Activated T-cell treated with anti-CD3 and anti-CD28 coated beads for 48 hours (primary cell): ENCODE data around the gene AK8.

Source experiments
- DNase-seq: peaks from one replicate; pipeline ENCODE4 v3.0.0-alpha.2; 2020; ENCODE audit warnings: low read depth

AK8 gene

GRCh38 chr9:132770770-132771310 lies 107.2 kb downstream of the AK8 start:
- no peak for DNase-seq

GRCh38 chr9:132769906-132770769 lies 107.9 kb downstream of the AK8 start:
- peak; percentile 58 for DNase-seq

DNA sequence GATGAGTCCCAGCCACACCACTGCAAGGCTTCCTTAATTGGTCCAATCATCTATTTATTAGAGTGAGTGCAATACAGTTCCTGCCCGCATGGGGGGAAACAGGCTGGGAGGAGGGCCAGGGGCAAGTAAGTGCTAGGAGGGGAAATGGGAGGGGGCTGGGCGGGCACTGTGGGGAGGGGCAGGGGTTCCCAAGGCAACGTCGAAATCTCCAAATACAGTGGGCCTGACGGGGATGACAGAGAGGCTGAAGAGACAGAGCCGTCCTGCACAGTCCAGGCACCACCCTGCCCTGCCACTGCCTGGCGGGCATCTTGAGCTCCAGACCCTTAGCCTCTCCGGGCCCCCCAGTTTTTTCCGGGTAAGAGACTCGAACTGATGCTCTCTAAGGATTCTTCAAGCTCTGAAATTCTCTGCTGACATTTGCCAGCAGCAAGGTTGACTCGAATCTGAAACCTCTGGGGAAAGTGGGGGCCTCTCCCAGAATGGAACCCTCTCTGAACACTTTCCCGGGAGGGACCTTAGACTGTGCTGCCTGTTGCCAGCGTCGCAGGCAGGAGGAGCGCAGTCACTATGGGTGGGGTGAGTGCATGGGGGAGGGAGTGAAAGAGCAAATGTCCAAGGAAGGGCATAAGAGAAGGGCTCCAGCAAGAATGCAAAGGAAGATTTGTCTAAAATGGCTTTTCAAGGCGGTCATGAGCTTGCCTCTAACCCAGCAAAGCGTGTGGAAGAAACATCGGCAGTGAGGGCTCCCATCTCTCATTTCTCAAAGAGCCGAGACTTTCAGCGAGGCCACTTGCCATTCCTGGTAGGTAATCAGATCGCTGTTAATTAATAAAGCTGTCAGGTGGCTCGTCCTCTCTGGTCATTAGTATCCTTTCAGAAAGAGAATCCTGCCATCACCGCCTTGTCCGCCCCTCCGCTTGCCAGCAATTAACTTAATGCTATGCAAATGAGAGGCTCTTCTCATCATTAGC lies 108.9 kb downstream of the AK8 start:
- DNase-seq: peak; percentile 45

- DNase-seq: no peak
Observed at GRCh38 chr9:132763574-132763973, 114.5 kb downstream of the AK8 start.

- DNase-seq: no peak
Observed at GRCh38 chr9:132762896-132763295, 115.2 kb downstream of the AK8 start.

DNA sequence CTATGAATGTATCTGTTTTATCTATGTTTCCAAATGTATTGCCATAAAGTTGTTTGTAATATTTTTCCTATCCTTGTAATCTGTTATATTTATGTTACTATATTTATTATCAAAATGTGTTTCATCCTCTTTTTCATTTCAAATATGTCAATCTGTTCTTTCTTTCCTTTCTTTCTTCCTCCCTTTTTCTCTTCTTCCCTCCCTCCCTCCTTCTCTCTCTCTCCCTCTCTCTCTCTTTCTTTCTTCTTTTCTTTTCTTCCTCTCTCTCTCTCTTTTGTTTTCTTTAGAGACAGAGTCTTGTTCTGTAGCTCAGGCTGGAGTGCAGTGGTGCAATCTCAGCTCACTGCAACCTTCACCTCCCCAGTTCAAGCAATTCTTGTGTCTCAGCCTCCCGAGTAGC lies 116.5 kb downstream of the AK8 start:
- no peak for DNase-seq

DNA sequence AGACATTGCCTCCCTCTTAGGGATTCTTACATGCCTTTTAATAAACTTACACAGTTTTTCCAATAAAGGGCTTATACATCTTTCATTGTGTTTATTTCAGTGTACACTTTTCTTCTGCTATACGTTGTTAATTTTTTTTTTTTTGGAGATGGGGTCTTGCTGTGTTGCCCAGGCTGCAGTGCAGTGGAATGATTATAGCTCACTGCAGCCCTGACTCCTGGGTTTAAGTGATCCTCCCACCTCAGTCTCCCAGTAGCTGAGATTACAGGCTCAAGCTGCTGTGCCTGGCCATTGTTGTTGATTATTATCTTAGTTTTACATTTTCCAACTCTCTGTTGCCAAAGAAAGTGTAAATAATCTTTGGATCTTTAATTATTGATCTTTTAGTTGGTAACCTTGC lies 118.0 kb downstream of the AK8 start:
- DNase-seq: no peak

- DNase-seq: no peak
Observed at GRCh38 chr9:132757016-132757415, 121.1 kb downstream of the AK8 start.

- DNase-seq: no peak
Observed at GRCh38 chr9:132756214-132756845, 121.8 kb downstream of the AK8 start.

GRCh38 chr9:132755096-132755495 lies 123.0 kb downstream of the AK8 start:
- no peak for DNase-seq

- DNase-seq: no peak
Observed at GRCh38 chr9:132754236-132754635, 123.8 kb downstream of the AK8 start.

DNA sequence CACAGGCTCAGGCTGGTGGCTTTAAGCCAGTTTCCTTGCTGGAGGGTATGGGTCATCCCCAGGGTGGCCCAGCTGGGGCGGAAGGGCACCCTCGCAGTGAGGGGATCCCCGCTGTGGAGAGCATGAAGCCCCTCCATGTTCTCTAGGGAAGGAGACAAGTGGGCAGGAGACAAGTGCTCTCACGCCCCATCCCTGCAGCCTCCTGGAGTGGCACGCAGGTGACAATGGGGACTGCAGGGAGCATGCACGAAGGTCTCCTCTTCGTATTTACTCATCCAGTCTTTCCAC lies 124.5 kb downstream of the AK8 start:
- no peak for DNase-seq

GRCh38 chr9:132752877-132753592 lies 125.0 kb downstream of the AK8 start:
- DNase-seq: no peak

- no peak for DNase-seq
Observed at GRCh38 chr9:132750668-132751067, 127.4 kb downstream of the AK8 start.

- no peak for DNase-seq
Observed at GRCh38 chr9:132749306-132749705, 128.8 kb downstream of the AK8 start.

DNA sequence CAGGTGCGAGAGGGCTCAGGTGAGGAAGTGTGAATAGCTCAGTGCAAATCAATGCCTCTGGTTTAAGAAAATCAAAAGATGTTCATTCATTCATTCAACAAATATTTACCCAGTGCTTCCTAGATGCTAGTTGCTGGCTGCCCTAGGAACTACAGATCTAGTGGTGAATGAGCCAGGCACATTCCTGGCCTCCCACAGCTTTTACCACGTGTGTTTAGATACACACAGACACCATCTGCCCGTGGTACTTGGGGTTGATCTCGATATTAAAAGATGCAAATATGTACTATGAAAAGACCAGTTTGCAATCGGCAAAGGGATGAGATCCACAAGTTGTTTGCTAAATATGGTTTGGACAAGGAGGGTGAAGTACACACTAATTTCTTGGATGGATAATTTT lies 129.6 kb downstream of the AK8 start:
- no peak for DNase-seq

GRCh38 chr9:132745756-132746709 lies 132.1 kb downstream of the AK8 start:
- DNase-seq: no peak

DNA sequence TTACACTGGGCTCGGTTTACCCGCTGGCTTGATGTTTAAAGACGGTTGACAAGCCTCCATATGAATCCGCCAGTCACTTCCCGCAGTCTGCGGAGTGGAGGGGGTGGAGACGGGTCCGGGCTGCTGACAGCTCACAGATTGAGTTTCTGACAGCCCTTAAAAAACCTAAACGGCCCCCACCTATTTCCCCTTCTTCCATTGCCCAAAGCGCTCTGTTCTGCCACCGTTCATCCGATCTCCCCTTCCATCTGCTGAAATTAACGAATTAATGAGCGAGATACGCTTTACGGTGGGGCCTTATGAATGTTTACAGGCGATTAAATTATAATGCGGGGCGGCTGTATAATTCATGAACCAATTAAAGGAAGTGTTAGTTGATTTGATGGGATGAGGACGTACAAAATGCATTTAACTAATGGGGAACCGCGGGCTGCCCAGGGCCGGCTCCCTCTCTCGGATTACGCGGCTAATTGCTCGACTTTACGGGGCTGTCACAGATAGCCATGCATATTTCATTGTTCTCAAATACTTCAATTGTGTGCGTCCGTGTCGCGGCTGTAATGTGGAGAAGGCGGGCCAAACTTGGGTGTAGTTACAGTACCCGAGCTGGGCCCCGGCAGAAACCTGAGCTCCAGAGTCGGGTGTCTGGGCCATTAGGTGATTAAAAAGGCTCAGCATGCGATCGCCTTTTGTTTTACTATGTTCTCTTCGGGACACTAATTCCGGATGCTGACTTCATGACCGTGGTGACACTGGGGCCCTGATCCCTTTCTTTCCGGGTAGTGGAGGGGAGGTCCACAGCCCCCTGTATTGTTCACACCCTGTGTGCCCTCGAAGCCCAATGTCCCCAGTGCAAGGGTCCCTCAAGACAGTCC lies 133.0 kb downstream of the AK8 start:
- DNase-seq: no peak

DNA sequence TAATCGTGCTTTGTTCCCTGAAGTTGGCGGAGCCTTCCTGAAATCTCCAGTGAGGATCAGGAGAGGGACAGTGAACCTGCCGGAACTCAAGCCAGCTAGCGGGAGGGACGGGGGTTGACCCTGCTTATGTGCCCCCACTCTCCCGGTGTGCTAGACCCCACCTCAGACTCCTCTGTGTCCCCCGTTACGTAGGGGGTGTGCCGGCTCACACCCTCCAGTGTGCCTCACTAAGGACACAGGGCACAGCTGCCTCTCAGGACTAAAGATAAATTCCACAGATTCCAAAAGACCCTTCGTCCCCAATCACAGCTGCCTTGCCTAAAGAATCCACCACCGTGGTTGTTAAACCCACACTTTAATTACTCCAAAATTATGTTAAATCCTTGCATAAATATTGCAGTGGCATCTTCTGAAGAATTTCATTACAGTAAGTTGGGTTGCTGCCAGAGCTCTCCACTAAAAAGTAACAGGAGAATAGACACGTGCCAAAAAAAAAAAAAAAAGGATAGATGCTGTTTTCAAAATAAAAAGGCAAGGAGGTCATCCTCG lies 134.1 kb downstream of the AK8 start:
- DNase-seq: no peak
